DMS153 (cell line): ENCODE data around the gene CYFIP2.

Experiments used
- DNase-seq: peaks from one replicate; lab custom pipeline; 2025; lab: John Stamatoyannopoulos, UW

CYFIP2 gene

GRCh38 chr5:157326440-157327005, 60.6 kb downstream of the CYFIP2 start:
- no peak for DNase-seq

GRCh38 chr5:157327771-157328170, 61.8 kb downstream of the CYFIP2 start:
- no peak for DNase-seq

- DNase-seq, result no peak
Observed at GRCh38 chr5:157328277-157328912, 62.5 kb downstream of the CYFIP2 start.

DNA sequence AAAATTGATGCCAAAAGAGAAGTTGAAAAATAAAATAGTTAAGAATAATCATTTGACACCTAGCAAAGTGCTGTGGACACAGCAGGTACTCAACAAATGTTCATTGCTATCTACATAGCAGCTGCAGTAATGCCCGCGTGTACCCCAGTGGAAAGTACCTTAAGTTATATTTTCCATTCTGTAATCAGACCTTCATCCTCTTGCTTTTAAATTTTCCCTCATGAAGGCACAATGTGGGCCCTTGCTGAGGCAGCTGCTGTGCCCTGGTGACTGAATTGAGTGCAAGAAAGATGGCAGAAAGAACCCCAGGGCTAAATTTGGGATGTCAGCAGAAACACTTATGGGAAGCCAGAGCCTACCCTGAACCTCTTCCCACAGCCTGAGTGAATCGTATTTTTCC, 65.9 kb downstream of the CYFIP2 start:
- DNase-seq, result no peak

- no peak for DNase-seq
Observed at GRCh38 chr5:157335534-157336422, 69.9 kb downstream of the CYFIP2 start.

- DNase-seq, result no peak
Observed at GRCh38 chr5:157336423-157336744, 70.5 kb downstream of the CYFIP2 start.

DNA sequence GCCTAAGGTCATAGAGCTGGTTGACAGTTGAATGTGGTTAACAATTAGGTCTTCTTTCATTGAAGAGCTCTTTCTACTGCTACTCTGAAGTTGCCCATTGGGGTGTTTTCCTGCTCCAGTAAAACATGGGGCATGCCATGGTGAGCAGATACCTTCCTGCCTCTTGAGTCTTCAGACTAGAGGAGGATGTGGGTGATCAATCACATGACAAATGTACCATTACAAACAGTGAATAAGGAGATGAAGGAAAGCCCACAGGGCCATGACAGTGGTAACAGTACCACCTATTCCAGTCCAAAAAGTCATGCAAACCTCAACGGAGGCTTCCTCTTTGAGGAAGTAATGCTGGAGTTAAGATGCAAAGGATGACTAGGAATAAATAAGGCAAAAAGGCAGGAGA, 73.5 kb downstream of the CYFIP2 start:
- DNase-seq, result no peak

GRCh38 chr5:157342822-157343402, 77.0 kb downstream of the CYFIP2 start:
- DNase-seq, result no peak

DNA sequence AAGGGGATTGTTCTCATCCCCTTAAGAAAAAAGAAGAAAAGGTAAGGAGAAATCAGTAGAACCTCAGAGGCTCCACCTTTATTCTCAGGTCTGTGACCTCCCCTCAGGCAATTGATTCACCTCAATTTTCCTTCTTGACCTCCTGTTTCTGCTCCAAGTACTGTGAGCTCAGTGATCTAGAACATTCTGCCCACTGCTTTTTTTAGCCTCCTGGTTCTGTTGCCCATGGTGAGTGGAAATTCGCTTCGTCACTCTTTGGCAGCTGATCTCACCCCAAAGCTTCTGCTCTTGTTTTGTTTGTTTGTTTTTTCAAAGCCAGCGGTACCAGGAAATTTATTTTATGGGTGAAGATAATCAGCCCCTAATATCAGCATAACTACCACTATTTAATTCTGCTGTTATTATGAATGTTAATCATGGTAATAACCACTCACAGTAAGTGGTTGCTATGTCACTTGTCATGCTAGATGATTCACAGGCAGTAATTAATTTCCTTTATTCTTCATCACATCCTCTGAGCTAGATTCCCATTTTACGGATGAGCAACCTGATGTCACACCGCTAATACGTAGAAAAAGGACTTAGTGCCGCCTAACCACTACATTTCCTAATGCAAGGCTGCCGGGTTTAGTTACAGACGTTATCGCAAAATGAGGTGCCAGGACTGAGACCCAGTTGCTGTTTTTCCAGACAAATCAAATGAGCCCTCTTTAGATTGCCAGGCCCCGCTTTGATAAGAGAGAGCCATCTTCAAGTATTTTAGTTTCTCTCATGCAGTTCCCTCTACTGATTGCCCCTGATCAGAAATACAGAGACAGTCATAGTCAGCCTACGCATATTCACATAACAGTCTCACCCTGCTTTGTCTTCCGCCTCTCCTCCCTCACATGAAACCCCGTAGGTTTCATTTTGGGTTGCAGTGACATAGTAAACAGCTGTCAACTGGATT, 78.2 kb downstream of the CYFIP2 start:
- no peak for DNase-seq

DNA sequence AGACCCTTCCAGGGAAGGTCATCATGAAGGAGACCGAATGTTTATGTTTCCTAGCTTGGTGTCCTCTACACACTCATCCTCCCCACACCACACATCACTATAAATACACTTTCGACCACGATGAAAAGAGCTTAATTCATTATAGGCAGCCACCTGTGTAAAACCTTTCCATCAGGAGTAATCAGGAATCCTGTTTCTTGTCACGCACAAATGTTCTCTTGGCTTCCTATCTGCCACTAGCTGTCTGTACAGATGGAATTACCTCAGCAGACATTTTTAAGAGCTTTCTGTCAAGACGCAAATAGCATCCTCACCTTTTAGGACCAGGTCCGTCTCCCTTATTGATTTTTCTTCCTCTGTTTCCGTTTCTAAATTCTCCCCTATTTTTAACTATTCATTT, 79.1 kb downstream of the CYFIP2 start:
- no peak for DNase-seq

- DNase-seq, result no peak
Observed at GRCh38 chr5:157345485-157345884, 79.6 kb downstream of the CYFIP2 start.

DNA sequence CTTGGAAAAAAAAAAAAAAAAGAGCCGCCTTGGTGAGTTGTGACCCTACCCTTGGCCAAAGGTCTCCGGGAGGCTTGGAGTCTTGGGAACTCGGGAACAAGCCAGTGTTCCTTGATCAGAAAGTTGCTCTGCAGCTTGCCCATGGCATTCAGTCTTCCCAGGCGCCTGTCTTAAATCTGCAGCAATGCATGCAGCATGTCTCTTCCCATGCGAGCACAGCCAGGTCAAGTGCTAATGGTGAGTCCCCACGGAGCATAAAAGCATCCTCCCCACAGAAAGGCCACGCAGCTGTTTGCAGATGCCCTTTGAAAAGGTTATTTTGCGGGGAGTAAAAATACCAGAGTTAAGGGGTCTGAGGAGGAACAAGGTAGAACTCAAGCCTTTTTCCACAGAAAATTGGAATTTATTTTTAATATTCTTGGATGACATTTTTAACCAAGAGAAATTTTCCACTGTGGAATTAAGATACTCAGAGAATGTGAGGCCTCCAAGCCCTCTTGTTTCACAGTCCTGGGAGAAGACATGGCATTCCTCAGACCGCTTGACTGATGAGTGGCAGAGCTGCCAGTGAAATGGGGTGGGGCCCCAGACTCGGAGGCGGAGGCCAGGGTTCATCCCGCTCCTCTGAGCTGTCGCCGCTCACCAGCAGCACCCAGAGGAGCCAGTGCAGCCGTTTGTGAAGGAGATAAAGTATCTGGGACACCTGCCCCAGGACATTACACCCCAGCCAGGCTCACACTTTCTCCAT, 81.6 kb downstream of the CYFIP2 start:
- DNase-seq, result no peak

DNA sequence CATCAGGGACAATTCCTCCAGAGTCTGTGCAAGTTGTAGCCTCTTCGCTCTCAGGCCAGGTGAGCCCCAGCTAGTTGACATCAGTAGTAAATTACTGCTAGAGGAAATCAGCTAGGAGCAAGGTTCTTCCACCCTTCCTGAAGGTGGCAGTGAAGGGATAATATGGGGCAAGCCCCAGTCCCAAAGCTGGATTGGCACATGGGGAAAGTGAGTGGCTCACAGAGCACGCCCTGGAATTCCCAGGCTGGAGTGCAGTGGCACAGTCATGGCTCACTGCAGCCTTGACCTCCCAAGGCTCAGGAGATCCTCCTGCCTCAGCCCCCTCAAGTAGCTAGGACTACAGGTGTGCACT, 82.1 kb downstream of the CYFIP2 start:
- DNase-seq, result no peak

- DNase-seq, result no peak
Observed at GRCh38 chr5:157350939-157351801, 85.2 kb downstream of the CYFIP2 start.

DNA sequence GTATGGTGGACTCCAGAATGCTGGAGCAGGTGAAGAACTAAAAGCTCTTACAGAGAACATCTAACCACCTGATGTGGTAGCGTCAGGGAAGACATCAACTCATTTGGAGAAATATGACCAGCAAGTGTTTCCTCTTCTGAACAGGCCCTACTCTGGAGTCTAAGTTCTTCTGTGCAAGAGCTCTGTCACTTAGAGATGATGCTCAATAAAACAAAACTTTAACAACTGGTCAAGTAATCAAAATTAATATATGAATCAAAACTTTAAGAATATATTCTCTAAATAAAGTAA, 85.8 kb downstream of the CYFIP2 start:
- DNase-seq, result no peak

- DNase-seq, result no peak
Observed at GRCh38 chr5:157352756-157353340, 86.9 kb downstream of the CYFIP2 start.

DNA sequence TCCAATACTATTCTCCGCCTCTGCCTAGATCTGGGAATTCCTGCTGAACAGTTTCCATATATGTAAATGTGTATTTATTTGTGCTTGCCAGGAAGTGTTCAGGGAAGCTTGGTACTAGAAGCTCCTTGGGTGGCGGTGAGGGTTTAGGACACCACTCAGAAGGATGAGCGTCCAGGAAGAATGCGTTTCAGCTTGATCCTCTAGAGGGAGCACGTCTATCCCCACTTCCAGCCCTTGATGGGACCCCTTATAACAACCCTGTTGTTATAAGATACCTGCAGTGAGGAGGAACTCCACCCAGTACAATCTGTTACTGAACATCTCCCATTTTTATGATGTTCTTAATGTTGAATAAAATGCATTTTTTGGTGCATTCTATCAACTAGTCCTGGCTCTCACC, 88.9 kb downstream of the CYFIP2 start:
- no peak for DNase-seq

GRCh38 chr5:157356576-157356975, 90.7 kb downstream of the CYFIP2 start:
- DNase-seq, result no peak

DNA sequence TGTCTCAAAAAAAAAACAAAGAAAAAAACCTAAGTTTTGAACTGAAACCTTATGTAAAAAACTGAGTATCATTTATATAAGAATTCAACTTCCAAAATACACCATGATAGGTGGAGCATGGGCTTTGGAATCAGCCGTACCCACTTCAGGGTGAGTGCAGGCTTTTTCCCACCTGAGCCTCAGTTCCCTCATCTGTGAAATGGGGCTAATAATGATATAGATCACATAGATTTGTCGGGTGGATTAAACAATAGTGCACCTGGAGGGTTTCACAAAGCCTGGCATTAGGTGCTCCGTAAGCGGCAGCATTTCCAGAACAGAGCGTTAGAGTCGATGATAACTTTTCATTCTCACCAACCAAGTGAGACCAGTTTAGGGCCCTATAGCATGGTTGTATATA, 91.9 kb downstream of the CYFIP2 start:
- no peak for DNase-seq

GRCh38 chr5:157358871-157359270, 92.9 kb downstream of the CYFIP2 start:
- DNase-seq, result no peak
